Fibroblast of lung (primary cell): Measurements from ENCODE around the gene GRK5. TPM values are rescaled to one million over a fixed set of nuclear protein-coding genes. Genes with fewer than 3 reads are reported as not detected.

Experiments
- DNase-seq, 2 donors: peaks; one replicate each; pipeline versions ENCODE4 v3.0.0 to v3.0.0-alpha.2; 2010; ENCODE audit warnings: low read depth in 2 of 2
- H2AFZ ChIP-seq: 2 replicates; pipeline ENCODE4 v1.5.1; 2012; ENCODE audit warnings: low read length, control low read depth, inconsistent platforms
- H3K27ac ChIP-seq: 2 replicates; pipeline ENCODE4 v1.5.1; 2011; ENCODE audit warnings: low read length, control low read depth; ENCODE audit not compliant: insufficient read depth
- H3K27me3 ChIP-seq: 2 replicates; pipeline ENCODE4 v1.5.1; 2011; ENCODE audit warnings: mild to moderate bottlenecking, low read length; ENCODE audit not compliant: control insufficient read depth, insufficient read depth
- H3K36me3 ChIP-seq: 2 replicates; pipeline ENCODE4 v1.5.1; 2011; ENCODE audit warnings: low read length; ENCODE audit not compliant: control insufficient read depth, insufficient read depth
- H3K4me1 ChIP-seq: 2 replicates; pipeline ENCODE4 v1.5.1; 2011; ENCODE audit warnings: low read length; ENCODE audit not compliant: control insufficient read depth, insufficient read depth; ENCODE audit errors: extremely low read depth
- H3K4me2 ChIP-seq: 2 replicates; pipeline ENCODE4 v1.5.1; 2011; ENCODE audit warnings: low read length, control low read depth; ENCODE audit not compliant: insufficient read depth; ENCODE audit errors: extremely low read depth
- H3K4me3 ChIP-seq, 4 experiments: fragments of 200-600 bp in 1 of 4; sonication (generic) in 1 of 4; replicated peaks in 1 of 4; 2 replicates each; pipeline ENCODE4 v1.5.1; 2011 to 2016; ENCODE audit warnings: low read length in 4 of 4, low read depth in 3 of 4, mild to moderate bottlenecking in 3 of 4, control low read depth in 2 of 4, inconsistent platforms in 1 of 4, mixed read lengths in 1 of 4; ENCODE audit not compliant: insufficient read depth in 1 of 4; ENCODE audit errors: control extremely low read depth in 1 of 4
- H3K79me2 ChIP-seq: 2 replicates; pipeline ENCODE4 v1.5.1; 2012; ENCODE audit warnings: mild to moderate bottlenecking, low read length, inconsistent platforms; ENCODE audit not compliant: control insufficient read depth, insufficient read depth
- H3K9ac ChIP-seq: 2 replicates; pipeline ENCODE4 v1.5.1; 2011; ENCODE audit warnings: mild to moderate bottlenecking, low read length, control low read depth; ENCODE audit not compliant: insufficient read depth
- H3K9me3 ChIP-seq: 2 replicates; pipeline ENCODE4 v1.5.1; 2012; ENCODE audit warnings: low read depth, low read length; ENCODE audit not compliant: control insufficient read depth, insufficient read depth
- H4K20me1 ChIP-seq: 2 replicates; pipeline ENCODE4 v1.5.1; 2011; ENCODE audit warnings: low read length; ENCODE audit not compliant: control insufficient read depth, insufficient read depth; ENCODE audit errors: extremely low read depth
- EZH2 ChIP-seq: IDR thresholded peaks from 2 replicates; pipeline ENCODE4 v1.5.1; 2012; ENCODE audit warnings: low read length, control low read depth, mild to moderate bottlenecking; ENCODE audit errors: missing control alignments
- polyA plus RNA-seq, 2 donors: library from polyadenylated mRNA; depleted of rRNA in 1 of 2; stranded (reverse) in 1 of 2; unstranded in 1 of 2; fragments of >200 nt; gene quantifications; 2 replicates each; pipeline ENCODE4 v1.2.1, GENCODE V29; 2011 to 2012; ENCODE audit warnings: missing spikeins in 1 of 2
- total RNA-seq: library from RNA; depleted of rRNA; stranded (reverse); fragments of >200 nt; gene quantifications from 2 replicates; pipeline ENCODE4 v1.2.1, GENCODE V29; 2014
- TF ChIP-seq, protein P1 (sequence below), 2 donors: IDR thresholded peaks in 1 of 2; conservative IDR thresholded peaks in 1 of 2; 1 replicate in 1 of 2; 2 replicates in 1 of 2; pipeline ENCODE4 v1.5.1; 2011 to 2012; ENCODE audit warnings: low read length in 2 of 2, control low read depth in 1 of 2, inconsistent platforms in 1 of 2, low read depth in 1 of 2, mild to moderate bottlenecking in 1 of 2

Gene GRK5
- total and polyA plus RNA-seq, 2 donors (not counting 1 experiment from before 2014, with no cell fraction given) = 24.1 to 90.3 TPM

DNA sequence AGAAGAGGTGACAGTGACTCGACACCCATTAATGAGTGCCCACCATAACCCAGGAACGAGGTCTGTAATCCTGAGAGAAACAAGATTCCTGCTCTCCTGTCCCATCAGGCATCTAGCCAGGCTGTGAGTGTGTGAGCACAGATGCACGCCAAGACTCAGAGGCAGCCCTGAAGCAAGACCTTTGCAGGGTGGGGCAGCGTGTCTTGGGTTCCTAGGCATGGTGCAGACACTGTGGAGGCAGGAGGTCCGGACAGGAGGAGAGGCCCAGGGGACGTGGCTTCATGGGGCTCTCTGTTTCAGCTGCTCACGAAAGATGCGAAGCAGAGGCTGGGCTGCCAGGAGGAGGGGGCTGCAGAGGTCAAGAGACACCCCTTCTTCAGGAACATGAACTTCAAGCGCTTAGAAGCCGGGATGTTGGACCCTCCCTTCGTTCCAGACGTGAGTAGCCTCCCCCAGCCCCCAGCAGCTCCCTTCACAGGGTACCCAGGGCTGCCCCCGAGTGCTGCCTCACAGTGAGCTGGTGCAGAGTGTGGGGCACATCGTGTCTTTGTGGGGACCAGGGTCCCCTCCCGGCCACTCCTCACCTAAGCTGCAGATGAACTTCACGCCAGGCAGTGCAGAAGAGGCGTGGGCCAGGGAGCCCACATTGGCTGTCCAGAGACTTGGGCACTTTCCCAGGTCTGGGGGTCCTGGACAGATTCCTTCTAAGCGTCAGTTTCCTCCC lies 240.6 kb downstream of the GRK5 start:
- Histone ChIP-seq H3K36me3 (peaks cover 25% of the 10 kb centered on the region), H3K27ac (no peak overlapping the region), H2AFZ (no peak overlapping the region), H3K79me2 (no peaks in the 10 kb centered on the region), H3K27me3 (no peaks in the 10 kb centered on the region), H3K4me3 (no peak overlapping the region), H3K4me1 (peaks cover 13% of the 10 kb centered on the region), H4K20me1 (no peaks in the 10 kb centered on the region), H3K4me2 (no peak overlapping the region), H3K9ac (no peak overlapping the region), H3K9me3 (no peaks in the 10 kb centered on the region)
- no peak for TF ChIP-seq EZH2
- TF ChIP-seq, protein P1, sequence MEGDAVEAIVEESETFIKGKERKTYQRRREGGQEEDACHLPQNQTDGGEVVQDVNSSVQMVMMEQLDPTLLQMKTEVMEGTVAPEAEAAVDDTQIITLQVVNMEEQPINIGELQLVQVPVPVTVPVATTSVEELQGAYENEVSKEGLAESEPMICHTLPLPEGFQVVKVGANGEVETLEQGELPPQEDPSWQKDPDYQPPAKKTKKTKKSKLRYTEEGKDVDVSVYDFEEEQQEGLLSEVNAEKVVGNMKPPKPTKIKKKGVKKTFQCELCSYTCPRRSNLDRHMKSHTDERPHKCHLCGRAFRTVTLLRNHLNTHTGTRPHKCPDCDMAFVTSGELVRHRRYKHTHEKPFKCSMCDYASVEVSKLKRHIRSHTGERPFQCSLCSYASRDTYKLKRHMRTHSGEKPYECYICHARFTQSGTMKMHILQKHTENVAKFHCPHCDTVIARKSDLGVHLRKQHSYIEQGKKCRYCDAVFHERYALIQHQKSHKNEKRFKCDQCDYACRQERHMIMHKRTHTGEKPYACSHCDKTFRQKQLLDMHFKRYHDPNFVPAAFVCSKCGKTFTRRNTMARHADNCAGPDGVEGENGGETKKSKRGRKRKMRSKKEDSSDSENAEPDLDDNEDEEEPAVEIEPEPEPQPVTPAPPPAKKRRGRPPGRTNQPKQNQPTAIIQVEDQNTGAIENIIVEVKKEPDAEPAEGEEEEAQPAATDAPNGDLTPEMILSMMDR (conservative IDR thresholded peaks at IDR 0.05 in 1 of 2, IDR thresholded peaks at IDR 0.05 in 1 of 2; ENCODE audit: low read depth in 1 of 2, low read length in 2 of 2) = no peak
- DNase-seq = no peak

DNA sequence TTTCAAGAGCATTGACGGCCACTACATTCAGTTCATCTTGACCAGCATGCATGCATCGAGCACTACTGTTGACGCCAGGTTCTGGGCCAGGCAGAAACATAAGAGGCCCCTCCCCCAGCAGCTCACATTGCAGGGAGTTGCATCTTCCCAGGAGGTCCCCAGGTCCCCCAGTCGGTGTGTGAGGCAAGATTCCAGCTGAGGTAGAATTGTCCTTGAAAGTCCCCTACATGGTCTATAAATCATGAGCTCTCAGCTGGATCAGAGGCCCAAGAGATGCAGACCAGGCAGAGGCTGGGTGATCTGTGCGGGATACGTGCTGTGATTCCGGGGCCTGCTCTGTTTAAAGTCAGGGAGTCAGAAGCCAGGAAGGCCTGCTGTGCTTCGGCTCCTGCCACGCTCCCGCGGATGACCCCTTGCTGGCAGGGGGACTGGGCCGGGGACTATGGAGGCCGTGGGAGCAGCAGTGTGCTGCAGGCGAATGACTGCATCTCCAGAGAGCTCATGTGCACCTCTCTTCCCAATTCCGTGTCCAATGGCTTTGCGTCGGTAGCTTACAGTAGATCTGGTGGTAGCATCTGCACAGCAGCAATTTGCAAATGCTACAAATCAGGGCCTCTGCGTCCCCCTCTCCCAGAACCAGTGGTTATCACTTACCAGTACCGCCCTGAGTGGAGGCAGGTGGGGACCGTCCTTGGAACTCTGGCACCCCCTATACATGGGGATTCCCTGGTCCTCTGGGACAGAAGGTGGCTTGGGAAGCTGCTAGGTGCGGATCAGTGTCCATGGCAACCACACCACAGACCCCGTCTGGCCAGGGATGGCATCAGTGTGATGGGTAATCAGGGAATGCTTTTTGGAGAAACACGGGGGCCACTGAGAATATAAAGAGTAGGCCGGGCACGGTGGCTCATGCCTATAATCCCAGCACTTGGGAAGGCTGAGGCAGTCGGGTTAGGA lies 241.5 kb downstream of the GRK5 start:
- Histone ChIP-seq H3K4me3 (no peak overlapping the region), H3K27me3 (no peaks in the 10 kb centered on the region), H4K20me1 (no peaks in the 10 kb centered on the region), H3K9ac (no peak overlapping the region), H3K4me2 (no peak overlapping the region), H3K36me3 (peaks cover 28% of the 10 kb centered on the region), H2AFZ (no peak overlapping the region), H3K9me3 (no peaks in the 10 kb centered on the region), H3K4me1 (peaks cover 13% of the 10 kb centered on the region), H3K27ac (peak overlapping the region; percentile 48), H3K79me2 (no peaks in the 10 kb centered on the region)
- TF ChIP-seq, protein P1 (conservative IDR thresholded peaks at IDR 0.05 in 1 of 2, IDR thresholded peaks at IDR 0.05 in 1 of 2; ENCODE audit: low read depth in 1 of 2, low read length in 2 of 2) = no peak
- TF ChIP-seq EZH2 = no peak
- no peak for DNase-seq
